ENCODE results near the gene F8. TPM values are rescaled to one million over a fixed set of nuclear protein-coding genes. Genes with fewer than 3 reads are reported as not detected.
"Not testable (repeated sequence)": the region's sequence is repeated elsewhere in the genome, so short reads cannot be mapped to it uniquely, and the experiment has no call there.

The F8 gene
- total and polyA plus RNA-seq, 8 donors: 0.29 to 7.1 (median 3.7) TPM

GRCh38 chrX:154824638-154825037 is 197.9 kb downstream of the F8 start:
- no peaks in the 10 kb centered on the region for H3K4me1 ChIP-seq
- DNase-seq: no peak
- intact Hi-C loops (cut with DNase I; ENCODE audit: low total_unique reads): no loop called here
- 63 to 89% (median 84%) methylated on average over 1 of the region's 1 CpG for WGBS, 5 donors
- no peaks in the 10 kb centered on the region for H3K9me3 ChIP-seq
- TF ChIP-seq POLR2AphosphoS5 (IDR thresholded peaks at IDR 0.05): no peak
- TF ChIP-seq EP300 (IDR thresholded peaks at IDR 0.05): no peak
- no peak overlapping the region for H3K27ac ChIP-seq
- no peaks in the 10 kb centered on the region for H3K27me3 ChIP-seq
- H3K36me3 ChIP-seq: no peaks in the 10 kb centered on the region
- no peak overlapping the region for H3K4me3 ChIP-seq

GRCh38 chrX:154822029-154822428 is 200.5 kb downstream of the F8 start:
- no peaks in the 10 kb centered on the region for H3K9me3 ChIP-seq
- no peak overlapping the region for H3K27ac ChIP-seq
- intact Hi-C loops (cut with DNase I; ENCODE audit: low total_unique reads): no loop called here
- H3K4me3 ChIP-seq: no peak overlapping the region
- H3K4me1 ChIP-seq: no peaks in the 10 kb centered on the region
- WGBS, 5 donors: 54 to 75% (median 66%) methylated on average over 3 of the region's 3 CpGs
- TF ChIP-seq CTCF (IDR thresholded peaks at IDR 0.05) (no peak), POLR2A (IDR thresholded peaks at IDR 0.05) (no peak), EP300 (IDR thresholded peaks at IDR 0.05) (no peak), POLR2AphosphoS5 (IDR thresholded peaks at IDR 0.05) (no peak)
- no peaks in the 10 kb centered on the region for H3K36me3 ChIP-seq
- H3K27me3 ChIP-seq: no peaks in the 10 kb centered on the region
- no peak for DNase-seq

GRCh38 chrX:154821523-154821922 is 201.0 kb downstream of the F8 start:
- Histone ChIP-seq H3K36me3 (no peaks in the 10 kb centered on the region), H3K27ac (no peak overlapping the region), H3K4me3 (no peak overlapping the region), H3K4me1 (no peaks in the 10 kb centered on the region), H3K27me3 (no peaks in the 10 kb centered on the region), H3K9me3 (no peaks in the 10 kb centered on the region)
- DNase-seq: no peak
- intact Hi-C loops (cut with DNase I; ENCODE audit: low total_unique reads): no loop called here
- no peak for TF ChIP-seq POLR2AphosphoS5 (IDR thresholded peaks at IDR 0.05)
- TF ChIP-seq POLR2A (IDR thresholded peaks at IDR 0.05): no peak

GRCh38 chrX:154819771-154820341 is 202.7 kb downstream of the F8 start:
- WGBS, 5 donors: 67 to 88% (median 84%) methylated on average over 7 of the region's 7 CpGs
- DNase-seq: no peak
- H3K27ac ChIP-seq: no peak overlapping the region
- H3K4me3 ChIP-seq: no peak overlapping the region
- H3K9me3 ChIP-seq: no peaks in the 10 kb centered on the region
- TF ChIP-seq CTCF (IDR thresholded peaks at IDR 0.05) (no peak), POLR2AphosphoS5 (IDR thresholded peaks at IDR 0.05) (no peak)
- H3K4me1 ChIP-seq: no peaks in the 10 kb centered on the region
- intact Hi-C loops (cut with DNase I; ENCODE audit: low total_unique reads): no loop called here
- H3K27me3 ChIP-seq: no peaks in the 10 kb centered on the region
- no peaks in the 10 kb centered on the region for H3K36me3 ChIP-seq

GRCh38 chrX:154818916-154819770 is 203.4 kb downstream of the F8 start:
- intact Hi-C loops (cut with DNase I; ENCODE audit: low total_unique reads): no loop called here
- Histone ChIP-seq H3K4me1 (no peaks in the 10 kb centered on the region), H3K27ac (no peak overlapping the region), H3K4me3 (no peak overlapping the region), H3K36me3 (no peaks in the 10 kb centered on the region), H3K9me3 (no peaks in the 10 kb centered on the region), H3K27me3 (no peaks in the 10 kb centered on the region)
- 51 to 72% (median 63%) methylated on average over 11 of the region's 11 CpGs for WGBS, 5 donors
- DNase-seq: peak in 1 of 2 donors; percentile 18
- TF ChIP-seq EP300 (IDR thresholded peaks at IDR 0.05) (no peak), POLR2AphosphoS5 (IDR thresholded peaks at IDR 0.05) (no peak), POLR2A (IDR thresholded peaks at IDR 0.05) (no peak), CTCF (IDR thresholded peaks at IDR 0.05) (no peak)

- H3K27me3 ChIP-seq; intact Hi-C loops (cut with DNase I; ENCODE audit: low total_unique reads); H3K36me3 ChIP-seq; H3K9me3 ChIP-seq; H3K4me1 ChIP-seq; DNase-seq; H3K4me3 ChIP-seq; H3K27ac ChIP-seq: not testable (repeated sequence)
- 88 to 97% (median 96%) methylated on average over 17 to 19 of the region's 19 CpGs for WGBS, 5 donors
Measured at GRCh38 chrX:154817048-154817618, 205.4 kb downstream of the F8 start.

- H3K9me3 ChIP-seq; H3K4me1 ChIP-seq; H3K27ac ChIP-seq; intact Hi-C loops (cut with DNase I; ENCODE audit: low total_unique reads); H3K27me3 ChIP-seq; DNase-seq; H3K36me3 ChIP-seq; H3K4me3 ChIP-seq: not testable (repeated sequence)
- 73 to 89% (median 85%) methylated on average over 4 of the region's 4 CpGs for WGBS, 5 donors
Measured at GRCh38 chrX:154816326-154816898, 206.1 kb downstream of the F8 start.
